K562 (cell line): ENCODE data around the gene NSF. TPM values are rescaled to one million over a fixed set of nuclear protein-coding genes. Genes with fewer than 3 reads are reported as not detected.

Experiments
- ATAC-seq: fragments of 200-7000 bp; cut with Tn5 transposase; 3 replicates; pipeline ENCODE4 v1.9.1; 2020; ENCODE audit warnings: moderate library complexity
- BruUV-seq: library from RNA; stranded (reverse); fragments of 400-500 nt; replicated peaks from 2 replicates; lab custom pipeline; 2021; lab: Mats Ljungman, UMichigan
- CTCF ChIA-PET: fragments of 300-600 bp; formaldehyde crosslinking; extraction: SDS; loops from one replicate; lab custom pipeline; 2021; ENCODE audit warnings: low intra/inter-chr PET ratio; lab: Yijun Ruan, JAX
- POLR2A ChIA-PET: fragments of 300-600, 350-650 bp; sonication (Branson Sonifier 250); formaldehyde crosslinking; extraction: SDS; loops from one replicate; lab custom pipeline; 2021; ENCODE audit warnings: antibody characterized with exemption, inconsistent platforms; lab: Yijun Ruan, JAX
- DNase-seq, 4 experiments: peaks; one replicate each; pipeline versions ENCODE4 v3.0.0 to v3.0.0-alpha.2; 2011 to 2018; ENCODE audit warnings: low spot score in 3 of 4, mixed read lengths in 3 of 4; ENCODE audit errors: extremely low read depth in 1 of 4
- FAIRE-seq: peaks from 2 replicates; lab custom pipeline; 2011; peaks lifted over from hg19 to GRCh38; lab: Jason Lieb, UNC
- H2AFZ ChIP-seq: 2 replicates; pipeline ENCODE4 v1.6.0; 2011; ENCODE audit warnings: low read depth, low read length, control low read depth, inconsistent platforms
- H3K27ac ChIP-seq: fragments of 200-600 bp; 3 replicates; pipeline ENCODE4 v1.8.0; 2011; ENCODE audit warnings: low read depth, mild to moderate bottlenecking, control low read depth, inconsistent platforms, low read length, moderate library complexity, mixed read lengths; ENCODE audit errors: extremely low read depth
- H3K27me3 ChIP-seq, 2 experiments: fragments of 300-600 bp in 1 of 2; 2 replicates in 1 of 2; 3 replicates in 1 of 2; pipeline versions ENCODE4 v1.6.0 to v1.8.0; 2011; ENCODE audit warnings: inconsistent platforms in 2 of 2, low read length in 2 of 2, mild to moderate bottlenecking in 1 of 2, mixed read lengths in 1 of 2, moderate library complexity in 1 of 2; ENCODE audit not compliant: control insufficient read depth in 2 of 2, insufficient read depth in 2 of 2
- H3K36me3 ChIP-seq: fragments of 300-600 bp; 3 replicates; pipeline ENCODE4 v1.8.0; 2011; ENCODE audit warnings: mild to moderate bottlenecking, low read length, inconsistent platforms; ENCODE audit not compliant: control insufficient read depth, insufficient read depth
- H3K4me1 ChIP-seq, 2 experiments: fragments of 200-600 bp in 1 of 2; replicated peaks in 1 of 2; 2 replicates in 1 of 2; 3 replicates in 1 of 2; pipeline versions ENCODE4 v1.5.1 to v1.8.0; 2011; ENCODE audit warnings: inconsistent platforms in 2 of 2, low read length in 2 of 2, mild to moderate bottlenecking in 1 of 2, mixed read lengths in 1 of 2, moderate library complexity in 1 of 2; ENCODE audit not compliant: control insufficient read depth in 2 of 2, insufficient read depth in 2 of 2
- H3K4me2 ChIP-seq: 2 replicates; pipeline ENCODE4 v1.6.1; 2011; ENCODE audit warnings: low read length, control low read depth, inconsistent platforms, mixed read lengths; ENCODE audit not compliant: insufficient read depth
- H3K4me3 ChIP-seq: fragments of 200-600 bp; sonication (generic), shearing (Covaris generic); 2 replicates; pipeline ENCODE4 v1.5.1; 2016; ENCODE audit warnings: control low read depth, inconsistent platforms
- H3K79me2 ChIP-seq: fragments of 200-600 bp; 3 replicates; pipeline ENCODE4 v1.8.0; 2011; ENCODE audit warnings: low read length, inconsistent platforms; ENCODE audit not compliant: control insufficient read depth, insufficient read depth
- H3K9ac ChIP-seq, 2 experiments: 2 replicates each; pipeline versions ENCODE4 v1.6.0 to v1.6.1; 2011; ENCODE audit warnings: low read depth in 2 of 2, low read length in 2 of 2, control low read depth in 1 of 2, inconsistent platforms in 1 of 2, mild to moderate bottlenecking in 1 of 2, mixed read lengths in 1 of 2; ENCODE audit not compliant: insufficient read depth in 1 of 2
- H3K9me1 ChIP-seq: one replicate; pipeline ENCODE4 v1.6.0; 2011; ENCODE audit warnings: inconsistent platforms, mild to moderate bottlenecking, low read length, moderate library complexity; ENCODE audit not compliant: control insufficient read depth, insufficient read depth
- H3K9me3 ChIP-seq: replicated peaks from 2 replicates; pipeline ENCODE4 v1.5.1; 2011; ENCODE audit warnings: low read depth, low read length, inconsistent platforms; ENCODE audit not compliant: control insufficient read depth, insufficient read depth
- H4K20me1 ChIP-seq: replicated peaks from 2 replicates; pipeline ENCODE4 v1.6.1; 2011; ENCODE audit warnings: low read length, inconsistent platforms, mixed read lengths; ENCODE audit not compliant: control insufficient read depth, insufficient read depth
- CBFB ChIP-seq: sonication (generic); formaldehyde crosslinking; IDR thresholded peaks from 2 replicates; pipeline ENCODE4 v1.4.0; 2020; ENCODE audit warnings: mild to moderate bottlenecking, missing genetic modification reagents
- FIP1L1 ChIP-seq: fragments of 200-400 bp; formaldehyde crosslinking; IDR thresholded peaks from 2 replicates; pipeline ENCODE4 v1.6.1; 2018; ENCODE audit warnings: mild to moderate bottlenecking, low read depth, low read length; ENCODE audit not compliant: poor library complexity, severe bottlenecking
- HNRNPL ChIP-seq: fragments of 200-400 bp; formaldehyde crosslinking; IDR thresholded peaks from 2 replicates; pipeline ENCODE4 v1.6.1; 2017; ENCODE audit warnings: low read depth, mild to moderate bottlenecking, low read length
- KDM1A ChIP-seq, 2 experiments: fragments of 450-650 bp; IDR thresholded peaks; 2 replicates each; pipeline ENCODE4 v1.6.1; 2016; ENCODE audit warnings: mild to moderate bottlenecking in 2 of 2
- NELFE ChIP-seq: IDR thresholded peaks from 2 replicates; pipeline ENCODE4 v1.6.1; 2011; ENCODE audit warnings: mild to moderate bottlenecking; ENCODE audit not compliant: insufficient read depth, insufficient read length
- POLR2G ChIP-seq: fragments of 200-400 bp; formaldehyde crosslinking; IDR thresholded peaks from 2 replicates; pipeline ENCODE4 v1.6.1; 2017; ENCODE audit warnings: low read depth, mild to moderate bottlenecking, antibody characterized with exemption, low read length, moderate library complexity
- PRMT5 ChIP-seq: sonication (generic); formaldehyde crosslinking; IDR thresholded peaks from 2 replicates; pipeline ENCODE4 v1.5.0; 2020; ENCODE audit warnings: missing genetic modification reagents
- PRPF4 ChIP-seq: fragments of 200-400 bp; formaldehyde crosslinking; IDR thresholded peaks from one replicate; pipeline ENCODE4 v1.6.1; 2017; ENCODE audit warnings: low read length, low read depth, mild to moderate bottlenecking; ENCODE audit not compliant: insufficient read depth, poor library complexity, severe bottlenecking
- RBFOX2 ChIP-seq: fragments of 200-400 bp; formaldehyde crosslinking; IDR thresholded peaks from 2 replicates; pipeline ENCODE4 v1.6.1; 2017; ENCODE audit warnings: low read depth, mild to moderate bottlenecking, low read length, moderate library complexity
- STAT5B ChIP-seq: fragments of 250-450 bp; sonication (Bioruptor Pico); IDR thresholded peaks from 2 replicates; pipeline ENCODE4 v1.8.0; 2021; ENCODE audit warnings: mild to moderate bottlenecking, inconsistent platforms
- TOE1 ChIP-seq, 2 experiments: fragments of 450-650 bp in 1 of 2; sonication (generic) in 1 of 2; formaldehyde crosslinking in 1 of 2; IDR thresholded peaks; 2 replicates each; pipeline versions ENCODE4 v1.7.1 to v1.8.0; 2016 to 2022; ENCODE audit warnings: borderline replicate concordance in 2 of 2, mild to moderate bottlenecking in 2 of 2, antibody characterized with exemption in 1 of 2, inconsistent platforms in 1 of 2, low read depth in 1 of 2, missing genetic modification reagents in 1 of 2, moderate library complexity in 1 of 2
- WGBS: fragments of 100-300 bp; shearing (Covaris generic); methylation state at CpG from one replicate; pipeline ENCODE4 v1.1.6; 2016; ENCODE audit warnings: low coverage, mixed read lengths; ENCODE audit not compliant: insufficient coverage; ENCODE audit errors: missing lambda C conversion rate; 5-methylcytosine and 5-hydroxymethylcytosine counted together
- in situ Hi-C: fragments of 300-500 bp; cut with MboI; formaldehyde crosslinking; loops from 4 replicates; pipeline ENCODE4 v1.15.0; 2018; ENCODE audit warnings: inconsistent platforms, mixed read lengths
- intact Hi-C: fragments of 100-400 bp; cut with micrococcal nuclease; formaldehyde crosslinking; loops from 2 replicates; pipeline ENCODE4 v1.14.2; 2022
- polyA plus RNA-seq, 8 experiments: library from polyadenylated mRNA; depleted of rRNA in 4 of 8; stranded (reverse) in 5 of 8; unstranded in 3 of 8; fragments of >200 nt; fragmentation: Nextera tagmentation in 2 of 8; fragmentation: Illumina TruSeq in 1 of 8; extraction: Ambion mirVana in 2 of 8; extraction: Trizol in 1 of 8; gene quantifications; 2 replicates each; pipeline versions ENCODE4 v1.2.1 to v1.2.3, GENCODE V29; 2011 to 2014; ENCODE audit warnings: inconsistent platforms in 1 of 8, missing spikeins in 1 of 8
- total RNA-seq, 7 experiments: library from RNA; depleted of rRNA in 6 of 7; stranded (reverse); fragments of >200 nt in 6 of 7; fragmentation: Illumina TruSeq in 2 of 7; extraction: Trizol in 2 of 7; gene quantifications; 2 replicates each; pipeline versions ENCODE4 v1.2.1 to v1.2.3, GENCODE V29; 2011 to 2021; ENCODE audit warnings: low replicate concordance in 1 of 7
- TF ChIP-seq, protein P1 (sequence below): sonication (generic); formaldehyde crosslinking; IDR thresholded peaks from 2 replicates; pipeline ENCODE4 v1.8.1; 2023; ENCODE audit warnings: mild to moderate bottlenecking, missing genetic modification reagents
- TF ChIP-seq, protein P2 (sequence below): conservative IDR thresholded peaks from 2 replicates; pipeline ENCODE4 v1.6.1; 2011; ENCODE audit warnings: low read depth, mild to moderate bottlenecking, low read length; ENCODE audit not compliant: control insufficient read depth
- TF ChIP-seq, protein P3 (sequence below): fragments of 250-450 bp; sonication (Bioruptor Pico); IDR thresholded peaks from 2 replicates; pipeline ENCODE4 v1.4.0; 2020; ENCODE audit warnings: mild to moderate bottlenecking, moderate library complexity

The NSF gene
- total and polyA plus RNA-seq, 9 of the 15 experiments (the other 6 are each of a cell fraction or from before 2014, with no cell fraction given): 16.7 to 39.8 (median 36.7) TPM

DNA sequence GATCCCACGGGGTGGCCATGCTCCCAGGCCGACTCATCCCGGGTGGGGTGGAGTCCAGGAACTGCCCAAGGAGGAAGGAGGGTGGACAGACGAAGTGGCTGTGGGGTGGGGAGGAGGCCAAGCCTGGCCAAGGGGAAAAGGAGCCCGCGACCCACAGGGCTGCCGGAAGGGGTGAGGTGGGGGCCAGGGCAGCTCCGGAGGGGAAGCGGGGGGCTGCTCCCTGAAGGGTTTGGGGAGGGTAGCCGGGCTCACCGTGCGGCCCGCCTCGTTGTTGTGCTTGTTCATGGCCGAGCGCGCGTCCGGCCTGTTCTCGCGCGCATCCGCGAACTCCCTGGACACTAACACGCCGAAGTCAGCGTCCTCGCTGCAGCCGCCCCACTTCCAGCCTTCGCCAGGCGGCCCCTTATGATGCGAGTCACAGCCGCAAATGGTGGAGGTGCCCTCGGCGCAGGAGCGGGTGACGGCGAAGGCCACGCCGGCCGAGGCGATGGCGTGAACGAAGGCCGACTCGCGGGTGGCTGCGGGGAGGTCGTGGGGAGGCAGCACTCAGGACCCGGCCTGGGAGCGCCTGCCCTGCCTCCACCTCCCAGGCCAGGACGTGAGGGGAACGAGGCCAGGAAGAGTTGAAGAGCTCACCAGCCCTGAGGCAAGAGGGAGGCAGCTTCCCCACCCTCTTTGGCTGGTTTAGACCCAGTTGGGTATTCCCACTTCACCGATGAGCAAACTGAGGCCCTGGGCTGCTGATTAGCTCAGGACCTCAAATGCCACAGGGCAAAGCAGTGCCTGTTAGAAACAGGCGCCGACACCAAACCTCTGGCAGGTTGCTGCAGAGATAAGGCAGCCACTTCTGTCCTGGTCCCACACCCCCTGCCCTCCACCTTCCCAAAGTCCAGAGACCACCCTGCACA is 179.3 kb downstream of the NSF start:
- Histone ChIP-seq H3K27me3 (no peaks in the 10 kb centered on the region), H3K4me2 (peak overlapping the region; percentile 77), H2AFZ (peak overlapping the region; percentile 65), H3K4me1 (peaks cover 36 to 71% of the 10 kb centered on the region in 2 experiments), H3K79me2 (peaks cover 7% of the 10 kb centered on the region; the same call in 2 of the 3 replicates), H3K4me3 (no peak overlapping the region), H3K9me1 (no peaks in the 10 kb centered on the region), H4K20me1 (no peaks in the 10 kb centered on the region), H3K9ac (peak overlapping the region; percentile 85), H3K36me3 (no peaks in the 10 kb centered on the region; the same call in 2 of the 3 replicates), H3K27ac (peak overlapping the region; percentile 95), H3K9me3 (no peaks in the 10 kb centered on the region)
- BruUV-seq: no TSS peak
- CTCF ChIA-PET: no interaction called here
- 91% methylated on average over 35 of the region's 56 CpGs for WGBS
- no peak for DNase-seq
- ATAC-seq: no peak
- FAIRE-seq: no peak
- POLR2A ChIA-PET: no interaction called here
- in situ Hi-C loops: loop anchor here (25.0 kb wide), 1 partner anchor 332 kb away; no protein-coding TSS in a partner anchor
- TF ChIP-seq TOE1 (IDR thresholded peaks at IDR 0.05; ENCODE audit: borderline replicate concordance) (no peak), TOE1 (CRISPR knock-in tag; IDR thresholded peaks at IDR 0.05; ENCODE audit: borderline replicate concordance, low read depth) (no peak), KDM1A (IDR thresholded peaks at IDR 0.05) (0 out of 4 replicates have a peak, but pooled peaks of 1 of the 2 experiments have one; percentile 15), PRMT5 (CRISPR knock-in tag) (no peak), CBFB (CRISPR knock-in tag) (0 out of 2 replicates have a peak, but pooled peaks have one; percentile 3), FIP1L1 (peak; percentile 30), RBFOX2 (peak; percentile 57), PRPF4 (peak; percentile 48), NELFE (no peak), STAT5B (CRISPR knock-in tag) (no peak), POLR2G (peak; percentile 59), HNRNPL (0 out of 2 replicates have a peak, but pooled peaks have one; percentile 60)
- TF ChIP-seq, protein P1, sequence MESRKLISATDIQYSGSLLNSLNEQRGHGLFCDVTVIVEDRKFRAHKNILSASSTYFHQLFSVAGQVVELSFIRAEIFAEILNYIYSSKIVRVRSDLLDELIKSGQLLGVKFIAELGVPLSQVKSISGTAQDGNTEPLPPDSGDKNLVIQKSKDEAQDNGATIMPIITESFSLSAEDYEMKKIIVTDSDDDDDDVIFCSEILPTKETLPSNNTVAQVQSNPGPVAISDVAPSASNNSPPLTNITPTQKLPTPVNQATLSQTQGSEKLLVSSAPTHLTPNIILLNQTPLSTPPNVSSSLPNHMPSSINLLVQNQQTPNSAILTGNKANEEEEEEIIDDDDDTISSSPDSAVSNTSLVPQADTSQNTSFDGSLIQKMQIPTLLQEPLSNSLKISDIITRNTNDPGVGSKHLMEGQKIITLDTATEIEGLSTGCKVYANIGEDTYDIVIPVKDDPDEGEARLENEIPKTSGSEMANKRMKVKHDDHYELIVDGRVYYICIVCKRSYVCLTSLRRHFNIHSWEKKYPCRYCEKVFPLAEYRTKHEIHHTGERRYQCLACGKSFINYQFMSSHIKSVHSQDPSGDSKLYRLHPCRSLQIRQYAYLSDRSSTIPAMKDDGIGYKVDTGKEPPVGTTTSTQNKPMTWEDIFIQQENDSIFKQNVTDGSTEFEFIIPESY (CRISPR knock-in tag): peak; percentile 92
- TF ChIP-seq, protein P2, sequence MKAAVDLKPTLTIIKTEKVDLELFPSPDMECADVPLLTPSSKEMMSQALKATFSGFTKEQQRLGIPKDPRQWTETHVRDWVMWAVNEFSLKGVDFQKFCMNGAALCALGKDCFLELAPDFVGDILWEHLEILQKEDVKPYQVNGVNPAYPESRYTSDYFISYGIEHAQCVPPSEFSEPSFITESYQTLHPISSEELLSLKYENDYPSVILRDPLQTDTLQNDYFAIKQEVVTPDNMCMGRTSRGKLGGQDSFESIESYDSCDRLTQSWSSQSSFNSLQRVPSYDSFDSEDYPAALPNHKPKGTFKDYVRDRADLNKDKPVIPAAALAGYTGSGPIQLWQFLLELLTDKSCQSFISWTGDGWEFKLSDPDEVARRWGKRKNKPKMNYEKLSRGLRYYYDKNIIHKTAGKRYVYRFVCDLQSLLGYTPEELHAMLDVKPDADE: no peak
- TF ChIP-seq, protein P3, sequence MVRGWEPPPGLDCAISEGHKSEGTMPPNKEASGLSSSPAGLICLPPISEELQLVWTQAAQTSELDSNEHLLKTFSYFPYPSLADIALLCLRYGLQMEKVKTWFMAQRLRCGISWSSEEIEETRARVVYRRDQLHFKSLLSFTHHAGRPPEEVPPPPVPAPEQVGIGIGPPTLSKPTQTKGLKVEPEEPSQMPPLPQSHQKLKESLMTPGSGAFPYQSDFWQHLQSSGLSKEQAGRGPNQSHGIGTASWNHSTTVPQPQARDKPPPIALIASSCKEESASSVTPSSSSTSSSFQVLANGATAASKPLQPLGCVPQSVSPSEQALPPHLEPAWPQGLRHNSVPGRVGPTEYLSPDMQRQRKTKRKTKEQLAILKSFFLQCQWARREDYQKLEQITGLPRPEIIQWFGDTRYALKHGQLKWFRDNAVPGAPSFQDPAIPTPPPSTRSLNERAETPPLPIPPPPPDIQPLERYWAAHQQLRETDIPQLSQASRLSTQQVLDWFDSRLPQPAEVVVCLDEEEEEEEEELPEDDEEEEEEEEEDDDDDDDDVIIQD: no peak
- intact Hi-C loops: no loop called here
